Vagina (tissue), 2 donors: ENCODE results near the gene ABHD16B. TPM values are rescaled to one million over a fixed set of nuclear protein-coding genes. Genes with fewer than 3 reads are reported as not detected.

ENCODE experiments used
- DNase-seq, 2 donors: peaks; one replicate each; pipeline ENCODE4 v3.0.0-alpha.2; 2017; ENCODE audit errors: extremely low spot score in 2 of 2
- H3K27ac ChIP-seq: fragments of 200-600 bp; sonication (generic); one replicate; pipeline ENCODE4 v1.5.1; 2019
- H3K27me3 ChIP-seq: fragments of 200-600 bp; sonication (generic); one replicate; pipeline ENCODE4 v1.5.1; 2019
- H3K36me3 ChIP-seq, 2 donors: fragments of 200-600 bp; sonication (generic); one replicate each; pipeline ENCODE4 v1.5.1; 2017 to 2019
- H3K4me1 ChIP-seq: fragments of 200-600 bp; sonication (generic); one replicate; pipeline ENCODE4 v1.5.1; 2019
- H3K4me3 ChIP-seq, 2 donors: fragments of 200-600 bp; sonication (generic); 1 replicate in 1 of 2; 2 replicates in 1 of 2; pipeline ENCODE4 v1.5.1; 2016 to 2019
- H3K9me3 ChIP-seq: fragments of 200-600 bp; sonication (generic); one replicate; pipeline ENCODE4 v1.5.1; 2019
- POLR2A ChIP-seq, 2 donors: fragments of 450-650 bp; IDR thresholded peaks; one replicate each; pipeline ENCODE4 v1.6.1; 2017; ENCODE audit warnings: antibody characterized with exemption in 2 of 2, mild to moderate bottlenecking in 2 of 2, moderate library complexity in 2 of 2
- POLR2AphosphoS5 ChIP-seq, 2 donors: sonication (generic); formaldehyde crosslinking; IDR thresholded peaks; one replicate each; pipeline ENCODE4 v1.9.0; 2017; ENCODE audit warnings: antibody characterized with exemption in 2 of 2, mild to moderate bottlenecking in 2 of 2, low read depth in 1 of 2; ENCODE audit not compliant: insufficient read depth in 1 of 2
- intact Hi-C: fragments of 100-400 bp; cut with DNase I; formaldehyde crosslinking; loops from one replicate; pipeline ENCODE4 v1.15.1; 2023
- total RNA-seq: library from RNA; depleted of rRNA; stranded (reverse); fragments of >200 nt; gene quantifications from one replicate; pipeline ENCODE4 v1.2.3, GENCODE V29; 2016
- TF ChIP-seq, protein P1 (sequence below), 3 experiments: fragments of 450-650 bp in 2 of 3; fragments of 200-600 bp in 1 of 3; sonication (generic) in 1 of 3; IDR thresholded peaks; one replicate each; pipeline ENCODE4 v1.5.1; 2017 to 2019; ENCODE audit warnings: antibody characterized with exemption in 3 of 3, mild to moderate bottlenecking in 2 of 3, moderate library complexity in 2 of 3

The ABHD16B gene
- total RNA-seq, 1 donor from 2014 or later: not detected

DNA sequence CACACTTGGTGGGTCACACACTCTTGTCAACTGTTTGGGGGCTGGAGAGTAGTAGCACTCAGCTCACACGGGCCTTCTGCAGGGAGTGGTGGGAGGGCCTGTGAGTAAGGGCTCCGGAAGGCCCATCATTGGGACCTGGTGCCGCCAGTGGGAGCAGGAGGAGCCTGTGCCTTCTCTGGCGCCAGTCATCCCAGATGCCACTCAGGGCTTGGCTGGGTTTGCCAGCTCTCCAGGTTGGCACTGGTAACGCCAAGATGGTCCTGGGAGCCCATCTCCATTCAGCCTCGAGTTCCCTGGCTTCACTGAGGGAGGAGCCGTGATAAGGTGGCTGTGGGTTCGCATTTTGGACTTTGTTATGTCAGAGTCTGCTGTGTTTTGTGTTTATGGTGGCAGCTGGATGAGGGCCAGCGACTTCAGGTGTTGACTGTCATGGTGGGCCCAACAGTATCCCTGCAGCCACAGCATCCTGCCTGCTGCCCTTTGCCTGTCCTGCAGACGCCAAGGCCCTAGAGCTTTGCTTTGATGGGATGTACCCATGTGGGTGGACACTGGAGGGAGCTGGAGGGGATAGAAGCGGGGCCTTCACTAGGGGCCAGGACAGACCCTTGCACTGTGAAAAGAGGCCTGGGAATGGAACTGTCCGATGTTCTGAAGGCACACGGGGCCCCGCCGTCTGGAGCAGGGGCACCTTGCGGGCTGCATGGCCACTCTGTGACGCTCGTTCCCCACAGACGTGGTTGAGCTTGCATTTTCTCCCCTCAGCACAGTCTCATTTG is 20.3 kb downstream of the ABHD16B start:
- Histone ChIP-seq H3K27ac (no peak overlapping the region), H3K4me3 (no peak overlapping the region), H3K9me3 (no peaks in the 10 kb centered on the region), H3K27me3 (no peaks in the 10 kb centered on the region), H3K36me3 (peaks cover 0 to 38% of the 10 kb centered on the region in 2 donors), H3K4me1 (no peaks in the 10 kb centered on the region)
- intact Hi-C loops: no loop called here
- DNase-seq: no peak
- no peak for TF ChIP-seq POLR2A (IDR thresholded peaks at IDR 0.05)
- TF ChIP-seq, protein P1, sequence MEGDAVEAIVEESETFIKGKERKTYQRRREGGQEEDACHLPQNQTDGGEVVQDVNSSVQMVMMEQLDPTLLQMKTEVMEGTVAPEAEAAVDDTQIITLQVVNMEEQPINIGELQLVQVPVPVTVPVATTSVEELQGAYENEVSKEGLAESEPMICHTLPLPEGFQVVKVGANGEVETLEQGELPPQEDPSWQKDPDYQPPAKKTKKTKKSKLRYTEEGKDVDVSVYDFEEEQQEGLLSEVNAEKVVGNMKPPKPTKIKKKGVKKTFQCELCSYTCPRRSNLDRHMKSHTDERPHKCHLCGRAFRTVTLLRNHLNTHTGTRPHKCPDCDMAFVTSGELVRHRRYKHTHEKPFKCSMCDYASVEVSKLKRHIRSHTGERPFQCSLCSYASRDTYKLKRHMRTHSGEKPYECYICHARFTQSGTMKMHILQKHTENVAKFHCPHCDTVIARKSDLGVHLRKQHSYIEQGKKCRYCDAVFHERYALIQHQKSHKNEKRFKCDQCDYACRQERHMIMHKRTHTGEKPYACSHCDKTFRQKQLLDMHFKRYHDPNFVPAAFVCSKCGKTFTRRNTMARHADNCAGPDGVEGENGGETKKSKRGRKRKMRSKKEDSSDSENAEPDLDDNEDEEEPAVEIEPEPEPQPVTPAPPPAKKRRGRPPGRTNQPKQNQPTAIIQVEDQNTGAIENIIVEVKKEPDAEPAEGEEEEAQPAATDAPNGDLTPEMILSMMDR (IDR thresholded peaks at IDR 0.05): no peak

DNA sequence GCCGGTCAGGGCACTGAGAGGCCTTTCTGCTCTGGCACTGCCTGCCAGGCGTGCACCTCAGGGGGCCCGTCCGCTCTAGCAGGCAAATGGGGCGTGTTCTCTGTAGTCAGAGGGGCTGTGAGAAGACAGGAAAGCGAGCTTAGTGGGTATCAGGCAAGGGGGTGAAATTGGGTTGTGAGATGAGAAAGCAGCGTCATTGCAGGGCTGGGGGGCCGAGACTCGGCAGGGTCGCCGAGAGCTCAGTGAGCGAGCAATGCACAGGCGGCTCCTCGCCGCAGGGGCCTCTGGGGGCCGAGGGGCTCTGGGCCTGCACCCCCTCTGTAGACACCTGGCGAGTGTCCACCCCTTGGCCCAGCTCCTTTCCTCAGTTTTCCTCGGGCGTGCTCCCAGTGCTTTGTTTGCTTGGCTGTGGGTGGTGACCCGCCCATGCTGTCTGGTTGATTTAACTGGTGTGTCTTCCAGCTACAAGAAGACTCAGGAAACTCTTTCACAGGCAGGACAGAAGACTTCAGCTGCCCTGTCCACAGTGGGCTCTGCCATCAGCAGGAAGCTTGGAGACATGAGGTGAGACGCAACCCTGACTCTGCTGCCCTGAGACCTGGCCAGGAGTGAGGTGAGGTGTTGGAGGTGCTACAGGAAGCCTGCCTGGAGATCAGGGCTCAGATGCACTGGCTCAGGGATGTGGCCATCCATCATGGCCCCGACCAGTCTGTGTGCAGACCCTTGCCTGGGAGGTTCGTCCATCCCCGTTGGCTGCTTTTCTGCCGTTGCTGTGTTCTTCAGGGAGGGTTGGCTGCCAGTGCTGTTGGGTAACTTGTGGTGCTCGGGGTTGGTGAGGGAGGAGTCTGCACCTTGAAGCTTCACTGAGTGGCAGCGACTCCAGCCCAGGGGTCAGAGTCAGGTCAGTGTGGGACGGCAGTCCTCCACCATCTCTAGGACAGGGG is 21.2 kb downstream of the ABHD16B start:
- H3K27ac ChIP-seq: no peak overlapping the region
- DNase-seq: no peak
- H3K27me3 ChIP-seq: no peaks in the 10 kb centered on the region
- no peaks in the 10 kb centered on the region for H3K9me3 ChIP-seq
- H3K4me1 ChIP-seq: no peaks in the 10 kb centered on the region
- intact Hi-C loops: no loop called here
- peaks cover 0 to 45% of the 10 kb centered on the region in 2 donors for H3K36me3 ChIP-seq
- H3K4me3 ChIP-seq: no peak overlapping the region
- TF ChIP-seq POLR2A (IDR thresholded peaks at IDR 0.05) (no peak), POLR2AphosphoS5 (IDR thresholded peaks at IDR 0.05; ENCODE audit: insufficient read depth in 1 of 2, low read depth in 1 of 2) (no peak)
- TF ChIP-seq, protein P1 (IDR thresholded peaks at IDR 0.05): no peak

DNA sequence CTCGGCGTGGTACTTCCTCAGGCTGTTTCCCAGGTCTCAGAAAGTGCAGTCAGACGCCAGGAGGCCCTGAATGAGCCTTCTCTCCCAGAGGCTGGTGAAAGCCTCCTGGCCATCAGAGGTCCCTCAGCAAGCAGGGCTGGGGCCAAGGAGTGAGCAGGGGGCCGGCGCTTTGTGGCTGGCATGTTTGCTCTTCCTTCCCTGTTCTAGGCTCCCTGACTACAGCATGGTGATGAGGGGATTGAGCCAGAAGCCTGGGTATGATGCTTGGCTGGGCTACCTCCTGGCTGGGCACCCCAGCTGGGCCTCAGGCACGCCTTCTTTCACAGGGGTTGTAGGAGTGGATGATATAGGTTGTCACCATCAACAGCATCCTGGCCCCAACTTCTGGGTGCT is 21.9 kb downstream of the ABHD16B start:
- Histone ChIP-seq H3K36me3 (peaks cover 0 to 48% of the 10 kb centered on the region in 2 donors), H3K4me3 (no peak overlapping the region), H3K27me3 (no peaks in the 10 kb centered on the region), H3K27ac (no peak overlapping the region), H3K9me3 (no peaks in the 10 kb centered on the region), H3K4me1 (no peaks in the 10 kb centered on the region)
- intact Hi-C loops: no loop called here
- no peak for DNase-seq
- TF ChIP-seq POLR2A (IDR thresholded peaks at IDR 0.05): no peak
- TF ChIP-seq, protein P1 (IDR thresholded peaks at IDR 0.05): no peak
- no peak for TF ChIP-seq POLR2AphosphoS5 (IDR thresholded peaks at IDR 0.05; ENCODE audit: insufficient read depth in 1 of 2, low read depth in 1 of 2)

DNA sequence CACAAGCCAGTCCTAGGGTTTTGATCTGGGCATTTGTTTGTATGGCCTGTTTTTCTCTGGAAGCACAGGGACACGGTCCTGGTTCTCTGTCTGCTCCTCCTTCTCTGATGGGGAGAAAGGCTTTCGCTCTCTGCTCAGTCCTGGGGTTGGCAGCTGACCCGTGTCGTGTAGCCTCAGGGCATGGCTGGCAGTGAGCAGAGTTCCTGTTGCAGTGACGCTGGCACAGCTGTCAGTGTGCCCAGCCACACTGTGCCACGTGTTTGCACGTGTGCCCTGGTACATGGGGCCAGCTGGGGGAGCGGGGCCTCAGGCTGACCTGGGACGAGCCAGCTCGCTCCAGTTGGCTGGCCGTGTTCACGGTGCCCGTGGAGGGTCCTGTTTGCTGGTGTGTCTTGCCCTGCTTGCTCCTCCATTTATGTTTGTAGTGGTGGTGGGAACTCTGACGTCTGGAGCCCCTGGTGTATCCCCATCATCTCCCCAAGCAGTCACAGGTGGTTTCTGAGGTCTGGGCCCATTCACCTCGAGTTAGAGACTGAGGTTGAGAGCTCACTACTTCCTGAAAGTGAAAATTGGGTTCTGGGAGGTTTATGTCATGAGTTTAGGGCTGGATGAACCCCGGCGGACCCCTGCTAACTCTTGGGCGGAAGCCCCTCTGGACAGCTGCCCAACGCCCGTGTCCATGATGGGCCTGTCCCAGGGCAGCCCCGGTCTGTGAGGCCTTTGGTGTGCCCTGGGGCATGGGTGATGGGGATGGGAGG is 23.4 kb downstream of the ABHD16B start:
- Histone ChIP-seq H3K4me3 (no peak overlapping the region), H3K27ac (no peak overlapping the region), H3K9me3 (no peaks in the 10 kb centered on the region), H3K36me3 (peaks cover 0 to 44% of the 10 kb centered on the region in 2 donors), H3K4me1 (peaks cover 4% of the 10 kb centered on the region), H3K27me3 (no peaks in the 10 kb centered on the region)
- intact Hi-C loops: no loop called here
- TF ChIP-seq POLR2AphosphoS5 (IDR thresholded peaks at IDR 0.05; ENCODE audit: insufficient read depth in 1 of 2, low read depth in 1 of 2): no peak
- TF ChIP-seq, protein P1 (IDR thresholded peaks at IDR 0.05): no peak
- TF ChIP-seq POLR2A (IDR thresholded peaks at IDR 0.05): no peak
- DNase-seq: no peak
